Liver (tissue), 9 donors: ENCODE measurements around the gene RALGAPA2. TPM values are rescaled to one million over a fixed set of nuclear protein-coding genes. Genes with fewer than 3 reads are reported as not detected.

Experiments used
- DNase-seq: peaks from one replicate; pipeline ENCODE4 v3.0.0-alpha.2; 2017; ENCODE audit warnings: low spot score
- H3K27ac ChIP-seq, 2 donors: one replicate each; pipeline ENCODE4 v1.7.0; 2013; ENCODE audit warnings: inconsistent platforms in 2 of 2, low read length in 2 of 2, control low read depth in 1 of 2, low read depth in 1 of 2, mild to moderate bottlenecking in 1 of 2
- H3K27me3 ChIP-seq, 4 donors: one replicate each; pipeline versions ENCODE4 v1.6.1 to v1.7.0; 2013; ENCODE audit warnings: low read length in 3 of 4, inconsistent platforms in 1 of 4, mild to moderate bottlenecking in 1 of 4, moderate library complexity in 1 of 4; ENCODE audit not compliant: control insufficient read depth in 4 of 4, insufficient read depth in 4 of 4
- H3K36me3 ChIP-seq, 4 donors: one replicate each; pipeline versions ENCODE4 v1.6.1 to v1.7.0; 2013; ENCODE audit warnings: low read length in 3 of 4, mild to moderate bottlenecking in 3 of 4, low read depth in 1 of 4, moderate library complexity in 1 of 4; ENCODE audit not compliant: control insufficient read depth in 4 of 4, insufficient read depth in 3 of 4
- H3K4me1 ChIP-seq, 4 donors: one replicate each; pipeline versions ENCODE4 v1.6.1 to v1.7.0; 2013; ENCODE audit warnings: low read length in 3 of 4, mild to moderate bottlenecking in 3 of 4, moderate library complexity in 1 of 4; ENCODE audit not compliant: control insufficient read depth in 4 of 4, insufficient read depth in 4 of 4
- H3K4me3 ChIP-seq, 3 donors: one replicate each; pipeline versions ENCODE4 v1.6.1 to v1.7.0; 2013; ENCODE audit warnings: low read length in 3 of 3, control low read depth in 1 of 3, low read depth in 1 of 3, mild to moderate bottlenecking in 1 of 3
- H3K9ac ChIP-seq, 2 donors: one replicate each; pipeline ENCODE4 v1.7.0; 2013; ENCODE audit warnings: low read length in 2 of 2, mild to moderate bottlenecking in 2 of 2, moderate library complexity in 2 of 2, control low read depth in 1 of 2, low read depth in 1 of 2
- H3K9me3 ChIP-seq, 4 donors: one replicate each; pipeline versions ENCODE4 v1.6.1 to v1.7.0; 2013; ENCODE audit warnings: low read length in 3 of 4; ENCODE audit not compliant: control insufficient read depth in 4 of 4
- FOXA1 ChIP-seq: IDR thresholded peaks from 2 replicates; pipeline ENCODE4 v1.6.1; 2016; ENCODE audit warnings: antibody characterized with exemption
- FOXA2 ChIP-seq: IDR thresholded peaks from 2 replicates; pipeline ENCODE4 v1.6.1; 2016; ENCODE audit warnings: antibody characterized with exemption
- GABPA ChIP-seq, 2 donors: IDR thresholded peaks in 1 of 2; conservative IDR thresholded peaks in 1 of 2; 2 replicates each; pipeline ENCODE4 v1.6.1; 2016; ENCODE audit warnings: antibody characterized with exemption in 2 of 2, mild to moderate bottlenecking in 1 of 2, moderate library complexity in 1 of 2
- HNF4G ChIP-seq: IDR thresholded peaks from 2 replicates; pipeline ENCODE4 v1.6.1; 2016; ENCODE audit warnings: antibody characterized with exemption
- JUND ChIP-seq, 2 donors: IDR thresholded peaks; 2 replicates each; pipeline ENCODE4 v1.6.1; 2016; ENCODE audit warnings: antibody characterized with exemption in 2 of 2
- NR2F2 ChIP-seq: IDR thresholded peaks from 2 replicates; pipeline ENCODE4 v1.6.1; 2016; ENCODE audit warnings: antibody characterized with exemption
- RAD21 ChIP-seq, 2 donors: IDR thresholded peaks; 2 replicates each; pipeline ENCODE4 v1.6.1; 2016; ENCODE audit warnings: antibody characterized with exemption in 2 of 2, mild to moderate bottlenecking in 2 of 2
- RXRA ChIP-seq, 2 donors: IDR thresholded peaks; 2 replicates each; pipeline ENCODE4 v1.6.1; 2017 to 2018; ENCODE audit warnings: antibody characterized with exemption in 2 of 2, mild to moderate bottlenecking in 1 of 2
- SP1 ChIP-seq: IDR thresholded peaks from 2 replicates; pipeline ENCODE4 v1.6.1; 2018; ENCODE audit warnings: antibody characterized with exemption, mild to moderate bottlenecking
- TAF1 ChIP-seq: conservative IDR thresholded peaks from 2 replicates; pipeline ENCODE4 v1.6.1; 2016; ENCODE audit warnings: antibody characterized with exemption, mild to moderate bottlenecking
- YY1 ChIP-seq: IDR thresholded peaks from 2 replicates; pipeline ENCODE4 v1.6.1; 2016; ENCODE audit warnings: antibody characterized with exemption, mild to moderate bottlenecking
- WGBS: extraction: QIAGEN DNeasy Blood & Tissue Kit; methylation state at CpG from one replicate; pipeline ENCODE4 v1.1.7; 2013; 5-methylcytosine and 5-hydroxymethylcytosine counted together
- polyA plus RNA-seq, 2 donors: library from polyadenylated mRNA; stranded (reverse) in 1 of 2; unstranded in 1 of 2; fragments of 200-250 nt in 1 of 2; fragments of >200 nt in 1 of 2; fragmentation: Nextera tagmentation in 1 of 2; extraction: Ambion mirVana in 1 of 2; gene quantifications; one replicate each; pipeline versions ENCODE4 v1.2.1 to v1.2.3, GENCODE V29; 2013 to 2015
- total RNA-seq, 2 donors: library from RNA; depleted of rRNA; stranded (reverse); fragments of >200 nt; gene quantifications; one replicate each; pipeline ENCODE4 v1.2.3, GENCODE V29; 2014
- TF ChIP-seq, protein P1 (sequence below): IDR thresholded peaks from 2 replicates; pipeline ENCODE4 v1.6.1; 2016; ENCODE audit warnings: antibody characterized with exemption
- TF ChIP-seq, protein P2 (sequence below): IDR thresholded peaks from 2 replicates; pipeline ENCODE4 v1.6.1; 2016; ENCODE audit warnings: antibody characterized with exemption
- TF ChIP-seq, protein P3 (sequence below): fragments of 150-350 bp; IDR thresholded peaks from 2 replicates; pipeline ENCODE4 v1.5.1; 2017; ENCODE audit warnings: improper control_type of control experiment, low read depth, low read length; ENCODE audit not compliant: missing input control
- TF ChIP-seq, protein P4 (sequence below): IDR thresholded peaks from 2 replicates; pipeline ENCODE4 v1.6.1; 2016; ENCODE audit warnings: antibody characterized with exemption, mild to moderate bottlenecking
- TF ChIP-seq, protein P5 (sequence below): IDR thresholded peaks from 2 replicates; pipeline ENCODE4 v1.6.1; 2016; ENCODE audit warnings: antibody characterized with exemption
- donor health status: healthy.
- donor health status: healthy.
- donor health status: healthy.
- donor health status: healthy.
- donor health status: healthy.

Gene RALGAPA2
- total and polyA plus RNA-seq, 4 donors, result 14.8 to 89.9 (median 25.1) TPM

DNA sequence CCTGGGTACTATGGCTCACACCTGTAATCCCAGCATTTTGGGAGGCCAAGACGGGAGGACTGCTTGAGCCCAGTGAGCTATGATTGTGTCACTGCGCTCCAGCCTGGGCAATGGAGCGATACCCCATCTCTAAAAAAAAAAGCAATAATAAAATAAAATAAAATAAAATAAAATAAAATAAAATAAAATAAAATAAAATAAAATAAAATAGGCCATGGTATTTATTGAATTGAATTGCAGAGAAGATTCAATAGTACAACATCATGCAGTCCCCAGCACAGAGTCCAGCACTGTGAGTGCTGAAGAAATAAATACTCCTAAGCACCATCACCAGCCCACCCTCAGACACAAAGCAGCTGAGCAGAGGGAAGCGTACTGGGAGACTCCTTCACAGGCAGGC is 144.7 kb downstream of the RALGAPA2 start:
- peaks cover 3 to 41% (median 27%) of the 10 kb centered on the region in 4 donors for H3K36me3 ChIP-seq
- DNase-seq, result no peak
- TF ChIP-seq GABPA (IDR thresholded peaks at IDR 0.05 in 1 of 2, conservative IDR thresholded peaks at IDR 0.05 in 1 of 2) (no peak), RXRA (IDR thresholded peaks at IDR 0.05) (no peak), RAD21 (IDR thresholded peaks at IDR 0.05) (no peak), YY1 (no peak), NR2F2 (no peak)
- TF ChIP-seq, protein P1, sequence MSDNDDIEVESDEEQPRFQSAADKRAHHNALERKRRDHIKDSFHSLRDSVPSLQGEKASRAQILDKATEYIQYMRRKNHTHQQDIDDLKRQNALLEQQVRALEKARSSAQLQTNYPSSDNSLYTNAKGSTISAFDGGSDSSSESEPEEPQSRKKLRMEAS, result no peak
- TF ChIP-seq, protein P2, sequence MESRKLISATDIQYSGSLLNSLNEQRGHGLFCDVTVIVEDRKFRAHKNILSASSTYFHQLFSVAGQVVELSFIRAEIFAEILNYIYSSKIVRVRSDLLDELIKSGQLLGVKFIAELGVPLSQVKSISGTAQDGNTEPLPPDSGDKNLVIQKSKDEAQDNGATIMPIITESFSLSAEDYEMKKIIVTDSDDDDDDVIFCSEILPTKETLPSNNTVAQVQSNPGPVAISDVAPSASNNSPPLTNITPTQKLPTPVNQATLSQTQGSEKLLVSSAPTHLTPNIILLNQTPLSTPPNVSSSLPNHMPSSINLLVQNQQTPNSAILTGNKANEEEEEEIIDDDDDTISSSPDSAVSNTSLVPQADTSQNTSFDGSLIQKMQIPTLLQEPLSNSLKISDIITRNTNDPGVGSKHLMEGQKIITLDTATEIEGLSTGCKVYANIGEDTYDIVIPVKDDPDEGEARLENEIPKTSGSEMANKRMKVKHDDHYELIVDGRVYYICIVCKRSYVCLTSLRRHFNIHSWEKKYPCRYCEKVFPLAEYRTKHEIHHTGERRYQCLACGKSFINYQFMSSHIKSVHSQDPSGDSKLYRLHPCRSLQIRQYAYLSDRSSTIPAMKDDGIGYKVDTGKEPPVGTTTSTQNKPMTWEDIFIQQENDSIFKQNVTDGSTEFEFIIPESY, result no peak
- TF ChIP-seq, protein P3, sequence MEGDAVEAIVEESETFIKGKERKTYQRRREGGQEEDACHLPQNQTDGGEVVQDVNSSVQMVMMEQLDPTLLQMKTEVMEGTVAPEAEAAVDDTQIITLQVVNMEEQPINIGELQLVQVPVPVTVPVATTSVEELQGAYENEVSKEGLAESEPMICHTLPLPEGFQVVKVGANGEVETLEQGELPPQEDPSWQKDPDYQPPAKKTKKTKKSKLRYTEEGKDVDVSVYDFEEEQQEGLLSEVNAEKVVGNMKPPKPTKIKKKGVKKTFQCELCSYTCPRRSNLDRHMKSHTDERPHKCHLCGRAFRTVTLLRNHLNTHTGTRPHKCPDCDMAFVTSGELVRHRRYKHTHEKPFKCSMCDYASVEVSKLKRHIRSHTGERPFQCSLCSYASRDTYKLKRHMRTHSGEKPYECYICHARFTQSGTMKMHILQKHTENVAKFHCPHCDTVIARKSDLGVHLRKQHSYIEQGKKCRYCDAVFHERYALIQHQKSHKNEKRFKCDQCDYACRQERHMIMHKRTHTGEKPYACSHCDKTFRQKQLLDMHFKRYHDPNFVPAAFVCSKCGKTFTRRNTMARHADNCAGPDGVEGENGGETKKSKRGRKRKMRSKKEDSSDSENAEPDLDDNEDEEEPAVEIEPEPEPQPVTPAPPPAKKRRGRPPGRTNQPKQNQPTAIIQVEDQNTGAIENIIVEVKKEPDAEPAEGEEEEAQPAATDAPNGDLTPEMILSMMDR, result no peak
- TF ChIP-seq, protein P4, sequence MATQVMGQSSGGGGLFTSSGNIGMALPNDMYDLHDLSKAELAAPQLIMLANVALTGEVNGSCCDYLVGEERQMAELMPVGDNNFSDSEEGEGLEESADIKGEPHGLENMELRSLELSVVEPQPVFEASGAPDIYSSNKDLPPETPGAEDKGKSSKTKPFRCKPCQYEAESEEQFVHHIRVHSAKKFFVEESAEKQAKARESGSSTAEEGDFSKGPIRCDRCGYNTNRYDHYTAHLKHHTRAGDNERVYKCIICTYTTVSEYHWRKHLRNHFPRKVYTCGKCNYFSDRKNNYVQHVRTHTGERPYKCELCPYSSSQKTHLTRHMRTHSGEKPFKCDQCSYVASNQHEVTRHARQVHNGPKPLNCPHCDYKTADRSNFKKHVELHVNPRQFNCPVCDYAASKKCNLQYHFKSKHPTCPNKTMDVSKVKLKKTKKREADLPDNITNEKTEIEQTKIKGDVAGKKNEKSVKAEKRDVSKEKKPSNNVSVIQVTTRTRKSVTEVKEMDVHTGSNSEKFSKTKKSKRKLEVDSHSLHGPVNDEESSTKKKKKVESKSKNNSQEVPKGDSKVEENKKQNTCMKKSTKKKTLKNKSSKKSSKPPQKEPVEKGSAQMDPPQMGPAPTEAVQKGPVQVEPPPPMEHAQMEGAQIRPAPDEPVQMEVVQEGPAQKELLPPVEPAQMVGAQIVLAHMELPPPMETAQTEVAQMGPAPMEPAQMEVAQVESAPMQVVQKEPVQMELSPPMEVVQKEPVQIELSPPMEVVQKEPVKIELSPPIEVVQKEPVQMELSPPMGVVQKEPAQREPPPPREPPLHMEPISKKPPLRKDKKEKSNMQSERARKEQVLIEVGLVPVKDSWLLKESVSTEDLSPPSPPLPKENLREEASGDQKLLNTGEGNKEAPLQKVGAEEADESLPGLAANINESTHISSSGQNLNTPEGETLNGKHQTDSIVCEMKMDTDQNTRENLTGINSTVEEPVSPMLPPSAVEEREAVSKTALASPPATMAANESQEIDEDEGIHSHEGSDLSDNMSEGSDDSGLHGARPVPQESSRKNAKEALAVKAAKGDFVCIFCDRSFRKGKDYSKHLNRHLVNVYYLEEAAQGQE, result no peak

DNA sequence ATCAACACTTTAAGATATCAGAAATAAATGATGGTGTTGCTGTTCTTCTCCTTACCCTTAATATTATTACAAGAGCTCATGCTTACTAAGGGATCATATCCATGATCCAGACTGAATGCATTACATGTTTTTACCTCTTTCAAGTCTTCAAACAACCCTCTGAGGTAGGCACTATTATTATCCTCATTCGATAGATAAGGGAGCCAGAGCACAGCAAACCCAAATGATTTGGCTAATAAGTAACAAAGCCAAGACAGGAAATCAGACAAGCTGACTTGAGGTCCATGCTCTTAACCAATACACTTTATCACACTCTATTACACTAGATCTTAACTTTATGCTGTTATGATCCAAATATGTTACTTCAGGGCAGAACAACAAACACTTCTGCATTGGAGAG is 145.9 kb downstream of the RALGAPA2 start:
- Histone ChIP-seq H3K9ac (no peak overlapping the region), H3K27me3 (no peaks in the 10 kb centered on the region), H3K36me3 (peaks cover 2 to 41% (median 24%) of the 10 kb centered on the region in 4 donors), H3K27ac (no peak overlapping the region), H3K4me3 (no peak overlapping the region), H3K9me3 (no peaks in the 10 kb centered on the region), H3K4me1 (peaks cover 0 to 4% (median 3%) of the 10 kb centered on the region in 4 donors)
- TF ChIP-seq, protein P2, result no peak
- TF ChIP-seq HNF4G (no peak), SP1 (no peak), RAD21 (IDR thresholded peaks at IDR 0.05) (no peak), YY1 (no peak), NR2F2 (no peak), FOXA2 (no peak), FOXA1 (no peak), RXRA (IDR thresholded peaks at IDR 0.05) (no peak), TAF1 (no peak), JUND (IDR thresholded peaks at IDR 0.05) (no peak), GABPA (IDR thresholded peaks at IDR 0.05 in 1 of 2, conservative IDR thresholded peaks at IDR 0.05 in 1 of 2) (no peak)
- TF ChIP-seq, protein P1, result no peak
- TF ChIP-seq, protein P5, sequence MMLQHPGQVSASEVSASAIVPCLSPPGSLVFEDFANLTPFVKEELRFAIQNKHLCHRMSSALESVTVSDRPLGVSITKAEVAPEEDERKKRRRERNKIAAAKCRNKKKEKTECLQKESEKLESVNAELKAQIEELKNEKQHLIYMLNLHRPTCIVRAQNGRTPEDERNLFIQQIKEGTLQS, result no peak
- TF ChIP-seq, protein P4, result no peak
- 33% methylated on average over 1 of the region's 1 CpG for WGBS
- DNase-seq, result no peak

More for the DNA sequence above, 144.7 kb downstream of the RALGAPA2 start:
- Histone ChIP-seq H3K9ac (no peak overlapping the region), H3K27ac (no peak overlapping the region), H3K27me3 (no peaks in the 10 kb centered on the region), H3K4me1 (peaks cover 0 to 4% (median 3%) of the 10 kb centered on the region in 4 donors), H3K4me3 (no peak overlapping the region), H3K9me3 (no peaks in the 10 kb centered on the region)
- 98% methylated on average over 4 of the region's 4 CpGs for WGBS
